Activated gamma-delta T cell treated with anti-CD3 and anti-CD28 coated beads, Interleukin-2, amount 50 U/mL, for 16 hours (primary cell): ENCODE measurements around the gene PRKAG2.

Source experiments
- DNase-seq: peaks from one replicate; pipeline ENCODE4 v3.0.0-alpha.2; 2020; ENCODE audit warnings: low read depth

The PRKAG2 gene

GRCh38 chr7:151621961-151622360, 255.0 kb downstream of the PRKAG2 start:
- no peak for DNase-seq

GRCh38 chr7:151616443-151617213, 260.3 kb downstream of the PRKAG2 start:
- no peak for DNase-seq

GRCh38 chr7:151615784-151616183, 261.1 kb downstream of the PRKAG2 start:
- DNase-seq, result no peak

GRCh38 chr7:151615058-151615457, 261.9 kb downstream of the PRKAG2 start:
- DNase-seq, result no peak

GRCh38 chr7:151614019-151614418, 262.9 kb downstream of the PRKAG2 start:
- no peak for DNase-seq

- no peak for DNase-seq
These were observed 265.0 kb downstream of the PRKAG2 start for GRCh38 chr7:151611878-151612277.

GRCh38 chr7:151611041-151611440, 265.9 kb downstream of the PRKAG2 start:
- DNase-seq, result no peak

- no peak for DNase-seq
These were observed 268.8 kb downstream of the PRKAG2 start for GRCh38 chr7:151608031-151608551.

GRCh38 chr7:151607464-151607867, 269.4 kb downstream of the PRKAG2 start:
- DNase-seq, result no peak

GRCh38 chr7:151603951-151604350, 273.0 kb downstream of the PRKAG2 start:
- DNase-seq, result no peak

GRCh38 chr7:151601521-151602305, 275.2 kb downstream of the PRKAG2 start:
- no peak for DNase-seq

- DNase-seq, result no peak
These were observed 276.6 kb downstream of the PRKAG2 start for GRCh38 chr7:151600331-151600730.

GRCh38 chr7:151599401-151600227, 277.3 kb downstream of the PRKAG2 start:
- no peak for DNase-seq

GRCh38 chr7:151597541-151598444, 279.1 kb downstream of the PRKAG2 start:
- no peak for DNase-seq

GRCh38 chr7:151595702-151596350, 281.1 kb downstream of the PRKAG2 start:
- DNase-seq, result no peak

GRCh38 chr7:151592868-151593486, 283.9 kb downstream of the PRKAG2 start:
- no peak for DNase-seq

- DNase-seq, result no peak
These were observed 284.6 kb downstream of the PRKAG2 start for GRCh38 chr7:151592330-151592729.

- DNase-seq, result no peak
These were observed 285.0 kb downstream of the PRKAG2 start for GRCh38 chr7:151591866-151592265.

- no peak for DNase-seq
These were observed 285.8 kb downstream of the PRKAG2 start for GRCh38 chr7:151590850-151591771.
